Measurements from ENCODE around the gene KAZN.
"Not testable (repeated sequence)": the region's sequence is repeated elsewhere in the genome, so short reads cannot be mapped to it uniquely, and the experiment has no call there.

Gene KAZN
- 0 to 0.13 reads per million in 2 donors for total RNA-seq

GRCh38 chr1:14598498-14599182 is at the start of gene KAZN:
Gene KAZN (plus strand): TSS chr1:14598685.
- DNase-seq: no peak

GRCh38 chr1:14549897-14550620 is 48.4 kb upstream of the KAZN start:
- DNase-seq: no peak

GRCh38 chr1:14551386-14551785 is 47.1 kb upstream of the KAZN start:
- no peak for DNase-seq

GRCh38 chr1:14552246-14552965 is 46.1 kb upstream of the KAZN start:
- DNase-seq: no peak

- DNase-seq: no peak
Measured at GRCh38 chr1:14553711-14554110, 44.8 kb upstream of the KAZN start.

GRCh38 chr1:14555091-14555490 is 43.4 kb upstream of the KAZN start:
- no peak for DNase-seq

- no peak for DNase-seq
Measured at GRCh38 chr1:14561014-14561693, 37.3 kb upstream of the KAZN start.

GRCh38 chr1:14565090-14565489 is 33.4 kb upstream of the KAZN start:
- DNase-seq: no peak

GRCh38 chr1:14567056-14567455 is 31.4 kb upstream of the KAZN start:
- no peak for DNase-seq

- DNase-seq: no peak
Measured at GRCh38 chr1:14567903-14568302, 30.6 kb upstream of the KAZN start.

GRCh38 chr1:14568716-14569355 is 29.6 kb upstream of the KAZN start:
- no peak for DNase-seq

GRCh38 chr1:14570514-14570913 is 28.0 kb upstream of the KAZN start:
- no peak for DNase-seq

- DNase-seq: no peak
Measured at GRCh38 chr1:14571810-14572767, 26.4 kb upstream of the KAZN start.

- no peak for DNase-seq
Measured at GRCh38 chr1:14572861-14573260, 25.6 kb upstream of the KAZN start.

GRCh38 chr1:14576155-14576554 is 22.3 kb upstream of the KAZN start:
- no peak for DNase-seq

- DNase-seq: no peak
Measured at GRCh38 chr1:14577261-14577660, 21.2 kb upstream of the KAZN start.

- no peak for DNase-seq
Measured at GRCh38 chr1:14578156-14578555, 20.3 kb upstream of the KAZN start.

- DNase-seq: not testable (repeated sequence)
Measured at GRCh38 chr1:14580295-14580694, 18.2 kb upstream of the KAZN start.

GRCh38 chr1:14580986-14581385 is 17.5 kb upstream of the KAZN start:
- no peak for DNase-seq

- no peak for DNase-seq
Measured at GRCh38 chr1:14583788-14584187, 14.7 kb upstream of the KAZN start.

GRCh38 chr1:14585728-14586127 is 12.8 kb upstream of the KAZN start:
- no peak for DNase-seq

Measured in T-helper 2 cell (primary cell).